Keratinocyte (primary cell): ENCODE data around the gene OTOGL. TPM values are rescaled to one million over a fixed set of nuclear protein-coding genes. Genes with fewer than 3 reads are reported as not detected.

Source experiments
- DNase-seq: peaks from one replicate; pipeline ENCODE4 v3.0.0-alpha.2; 2011; ENCODE audit warnings: low read depth, missing footprints, low spot score
- FAIRE-seq: peaks from 2 replicates; lab custom pipeline; 2011; peaks lifted over from hg19 to GRCh38; lab: Jason Lieb, UNC
- H2AFZ ChIP-seq: 2 replicates; pipeline ENCODE4 v1.6.0; 2012; ENCODE audit warnings: low read length, control low read depth, inconsistent platforms; ENCODE audit not compliant: control insufficient read depth
- H3K27ac ChIP-seq: 2 replicates; pipeline ENCODE4 v1.5.1; 2011; ENCODE audit warnings: low read length; ENCODE audit not compliant: control insufficient read depth, insufficient read depth
- H3K27me3 ChIP-seq: 3 replicates; pipeline ENCODE4 v1.6.0; 2011; ENCODE audit warnings: low read length; ENCODE audit not compliant: control insufficient read depth, insufficient read depth; ENCODE audit errors: extremely low read depth
- H3K36me3 ChIP-seq, 2 experiments: 2 replicates in 1 of 2; 3 replicates in 1 of 2; pipeline ENCODE4 v1.5.1; 2011; ENCODE audit warnings: low read length in 2 of 2, mild to moderate bottlenecking in 1 of 2; ENCODE audit not compliant: control insufficient read depth in 2 of 2, insufficient read depth in 2 of 2; ENCODE audit errors: extremely low read depth in 1 of 2
- H3K4me1 ChIP-seq: 3 replicates; pipeline ENCODE4 v1.5.1; 2011; ENCODE audit warnings: low read length; ENCODE audit not compliant: control insufficient read depth, insufficient read depth; ENCODE audit errors: extremely low read depth
- H3K4me2 ChIP-seq: 3 replicates; pipeline ENCODE4 v1.6.0; 2011; ENCODE audit warnings: low read depth, low read length; ENCODE audit not compliant: control insufficient read depth, insufficient read depth; ENCODE audit errors: extremely low read depth
- H3K4me3 ChIP-seq, 3 experiments: fragments of 200-600 bp in 1 of 3; sonication (generic) in 1 of 3; 2 replicates in 2 of 3; 3 replicates in 1 of 3; pipeline ENCODE4 v1.5.1; 2011 to 2016; ENCODE audit warnings: low read length in 3 of 3, mild to moderate bottlenecking in 3 of 3, control low read depth in 2 of 3, inconsistent platforms in 1 of 3, low read depth in 1 of 3, mixed read lengths in 1 of 3, mixed run types in 1 of 3, moderate library complexity in 1 of 3; ENCODE audit not compliant: control insufficient read depth in 2 of 3, insufficient read depth in 2 of 3; ENCODE audit errors: extremely low read depth in 1 of 3
- H3K79me2 ChIP-seq: 2 replicates; pipeline ENCODE4 v1.6.0; 2012; ENCODE audit warnings: low read length; ENCODE audit not compliant: control insufficient read depth, insufficient read depth
- H3K9ac ChIP-seq: 3 replicates; pipeline ENCODE4 v1.6.0; 2011; ENCODE audit warnings: low read length; ENCODE audit not compliant: control insufficient read depth, insufficient read depth; ENCODE audit errors: extremely low read depth
- H3K9me1 ChIP-seq: 3 replicates; pipeline ENCODE4 v1.6.0; 2011; ENCODE audit warnings: low read length; ENCODE audit not compliant: control insufficient read depth, insufficient read depth; ENCODE audit errors: extremely low read depth
- H3K9me3 ChIP-seq: 2 replicates; pipeline ENCODE4 v1.5.1; 2012; ENCODE audit warnings: low read depth, low read length; ENCODE audit not compliant: control insufficient read depth
- H4K20me1 ChIP-seq: 3 replicates; pipeline ENCODE4 v1.6.0; 2011; ENCODE audit warnings: low read length; ENCODE audit not compliant: control insufficient read depth, insufficient read depth; ENCODE audit errors: extremely low read depth
- EZH2 ChIP-seq: IDR thresholded peaks from one replicate; pipeline ENCODE4 v1.6.1; 2012; ENCODE audit warnings: inconsistent platforms, mild to moderate bottlenecking, low read length, moderate library complexity
- dilution Hi-C: fragments of 300-500 bp; cut with MboI; formaldehyde crosslinking; loops from one replicate; pipeline ENCODE4 v1.7.0; 2020; ENCODE audit warnings: low sequenced_read_pairs; ENCODE audit not compliant: extremely low pct_ligation_motif_present
- polyA plus RNA-seq, 5 experiments: library from polyadenylated mRNA; depleted of rRNA in 3 of 5; stranded (reverse) in 3 of 5; stranded (forward) in 1 of 5; unstranded in 1 of 5; fragments of >200 nt; gene quantifications; 1 replicate in 1 of 5; 2 replicates in 3 of 5; 3 replicates in 1 of 5; pipeline versions ENCODE4 v1.2.1 to v1.2.3, GENCODE V29; 2011 to 2012; ENCODE audit warnings: missing spikeins in 2 of 5, low read depth in 1 of 5, low replicate concordance in 1 of 5
- TF ChIP-seq, protein P1 (sequence below), 3 experiments: IDR thresholded peaks in 1 of 3; conservative IDR thresholded peaks in 1 of 3; optimal IDR thresholded peaks in 1 of 3; 2 replicates in 2 of 3; 3 replicates in 1 of 3; pipeline versions ENCODE3 to v1.5.1; 2011; ENCODE audit warnings: low read length in 3 of 3, mild to moderate bottlenecking in 3 of 3, moderate library complexity in 2 of 3, control low read depth in 1 of 3, inconsistent platforms in 1 of 3; ENCODE audit not compliant: insufficient read depth in 2 of 3; ENCODE audit errors: extremely low read depth in 1 of 3

The OTOGL gene
- polyA plus RNA-seq, 1 donor (not counting 4 experiments of a cell fraction or from before 2014, with no cell fraction given): 0.08 TPM

DNA sequence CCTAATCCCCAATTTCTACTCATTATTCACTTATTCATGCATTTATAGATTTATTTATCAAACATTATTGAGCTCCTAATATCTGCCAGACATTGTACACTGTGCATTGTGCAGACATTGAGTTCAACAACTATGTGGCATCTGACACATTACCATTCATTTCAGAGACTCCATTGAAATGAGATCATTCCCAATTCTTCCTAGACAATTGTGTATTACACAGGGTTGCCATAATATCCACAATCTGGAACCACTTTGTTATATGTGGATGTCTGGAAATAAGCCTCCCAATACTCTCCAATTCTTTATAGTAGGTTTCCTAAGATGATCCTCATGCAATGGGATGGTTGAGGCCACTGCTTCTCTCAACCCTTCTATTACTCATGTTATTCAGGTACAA, 165.0 kb downstream of the OTOGL start:
- no peak for FAIRE-seq
- TF ChIP-seq, protein P1, sequence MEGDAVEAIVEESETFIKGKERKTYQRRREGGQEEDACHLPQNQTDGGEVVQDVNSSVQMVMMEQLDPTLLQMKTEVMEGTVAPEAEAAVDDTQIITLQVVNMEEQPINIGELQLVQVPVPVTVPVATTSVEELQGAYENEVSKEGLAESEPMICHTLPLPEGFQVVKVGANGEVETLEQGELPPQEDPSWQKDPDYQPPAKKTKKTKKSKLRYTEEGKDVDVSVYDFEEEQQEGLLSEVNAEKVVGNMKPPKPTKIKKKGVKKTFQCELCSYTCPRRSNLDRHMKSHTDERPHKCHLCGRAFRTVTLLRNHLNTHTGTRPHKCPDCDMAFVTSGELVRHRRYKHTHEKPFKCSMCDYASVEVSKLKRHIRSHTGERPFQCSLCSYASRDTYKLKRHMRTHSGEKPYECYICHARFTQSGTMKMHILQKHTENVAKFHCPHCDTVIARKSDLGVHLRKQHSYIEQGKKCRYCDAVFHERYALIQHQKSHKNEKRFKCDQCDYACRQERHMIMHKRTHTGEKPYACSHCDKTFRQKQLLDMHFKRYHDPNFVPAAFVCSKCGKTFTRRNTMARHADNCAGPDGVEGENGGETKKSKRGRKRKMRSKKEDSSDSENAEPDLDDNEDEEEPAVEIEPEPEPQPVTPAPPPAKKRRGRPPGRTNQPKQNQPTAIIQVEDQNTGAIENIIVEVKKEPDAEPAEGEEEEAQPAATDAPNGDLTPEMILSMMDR (optimal IDR thresholded peaks at IDR 0.05 in 1 of 3, IDR thresholded peaks at IDR 0.05 in 1 of 3, conservative IDR thresholded peaks at IDR 0.05 in 1 of 3; ENCODE audit: extremely low read depth in 1 of 3, insufficient read depth in 2 of 3, low read length in 3 of 3): no peak
- TF ChIP-seq EZH2: no peak

DNA sequence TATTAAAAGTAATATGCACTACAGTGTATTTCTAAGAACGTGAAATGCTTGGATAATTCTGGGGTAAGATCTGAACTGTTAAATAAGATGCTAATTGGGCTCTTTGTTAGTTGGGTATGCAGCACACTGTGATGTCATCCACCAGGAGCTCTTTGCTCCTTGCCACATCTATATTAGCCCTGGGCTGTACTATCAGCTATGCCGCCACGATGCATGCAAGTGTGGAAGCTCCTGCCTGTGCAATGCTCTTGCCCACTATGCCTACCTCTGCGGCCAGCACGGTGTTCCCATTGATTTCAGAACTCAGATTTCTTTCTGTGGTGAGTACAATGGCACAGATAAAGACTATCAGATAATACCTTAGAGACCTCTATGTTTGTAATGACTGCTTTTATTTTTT, 165.6 kb downstream of the OTOGL start:
- dilution Hi-C loops: no loop called here
- Histone ChIP-seq H3K9me1 (peaks cover 3% of the 10 kb centered on the region), H3K27me3 (no peaks in the 10 kb centered on the region), H4K20me1 (no peaks in the 10 kb centered on the region), H2AFZ (no peak overlapping the region), H3K4me1 (peaks cover 16% of the 10 kb centered on the region), H3K4me2 (no peak overlapping the region), H3K9me3 (no peaks in the 10 kb centered on the region), H3K79me2 (no peaks in the 10 kb centered on the region), H3K27ac (no peak overlapping the region), H3K9ac (no peak overlapping the region), H3K36me3 (no peaks in the 10 kb centered on the region), H3K4me3 (no peak overlapping the region)
- TF ChIP-seq EZH2: no peak
- TF ChIP-seq, protein P1 (optimal IDR thresholded peaks at IDR 0.05 in 1 of 3, IDR thresholded peaks at IDR 0.05 in 1 of 3, conservative IDR thresholded peaks at IDR 0.05 in 1 of 3; ENCODE audit: extremely low read depth in 1 of 3, insufficient read depth in 2 of 3, low read length in 3 of 3): no peak
- DNase-seq: no peak
- no peak for FAIRE-seq

More for the DNA sequence above, 165.0 kb downstream of the OTOGL start:
- Histone ChIP-seq H3K4me2 (no peak overlapping the region), H3K4me3 (no peak overlapping the region), H3K9ac (no peak overlapping the region), H4K20me1 (no peaks in the 10 kb centered on the region), H3K9me1 (peaks cover 2% of the 10 kb centered on the region), H3K36me3 (no peaks in the 10 kb centered on the region), H3K79me2 (no peaks in the 10 kb centered on the region), H3K27ac (no peak overlapping the region), H3K9me3 (no peaks in the 10 kb centered on the region), H2AFZ (no peak overlapping the region), H3K27me3 (no peaks in the 10 kb centered on the region), H3K4me1 (peaks cover 11% of the 10 kb centered on the region)
- dilution Hi-C loops: no loop called here
- no peak for DNase-seq
